Measurements from ENCODE around the gene KRT35.
"Not testable (repeated sequence)": the region's sequence is repeated elsewhere in the genome, so short reads cannot be mapped to it uniquely, and the experiment has no call there.

Gene KRT35

GRCh38 chr17:41437254-41437653 is 43.7 kb downstream of the KRT35 start:
- H3K4me3 ChIP-seq (ENCODE audit: low read depth, low read length) = no peak overlapping the region
- no peak for DNase-seq (ENCODE audit: low read depth)
- TF ChIP-seq, protein P1, sequence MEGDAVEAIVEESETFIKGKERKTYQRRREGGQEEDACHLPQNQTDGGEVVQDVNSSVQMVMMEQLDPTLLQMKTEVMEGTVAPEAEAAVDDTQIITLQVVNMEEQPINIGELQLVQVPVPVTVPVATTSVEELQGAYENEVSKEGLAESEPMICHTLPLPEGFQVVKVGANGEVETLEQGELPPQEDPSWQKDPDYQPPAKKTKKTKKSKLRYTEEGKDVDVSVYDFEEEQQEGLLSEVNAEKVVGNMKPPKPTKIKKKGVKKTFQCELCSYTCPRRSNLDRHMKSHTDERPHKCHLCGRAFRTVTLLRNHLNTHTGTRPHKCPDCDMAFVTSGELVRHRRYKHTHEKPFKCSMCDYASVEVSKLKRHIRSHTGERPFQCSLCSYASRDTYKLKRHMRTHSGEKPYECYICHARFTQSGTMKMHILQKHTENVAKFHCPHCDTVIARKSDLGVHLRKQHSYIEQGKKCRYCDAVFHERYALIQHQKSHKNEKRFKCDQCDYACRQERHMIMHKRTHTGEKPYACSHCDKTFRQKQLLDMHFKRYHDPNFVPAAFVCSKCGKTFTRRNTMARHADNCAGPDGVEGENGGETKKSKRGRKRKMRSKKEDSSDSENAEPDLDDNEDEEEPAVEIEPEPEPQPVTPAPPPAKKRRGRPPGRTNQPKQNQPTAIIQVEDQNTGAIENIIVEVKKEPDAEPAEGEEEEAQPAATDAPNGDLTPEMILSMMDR (IDR thresholded peaks at IDR 0.05; ENCODE audit: low read depth, low read length) = no peak
- TF ChIP-seq MYC (IDR thresholded peaks at IDR 0.05; ENCODE audit: low read depth, low read length) = no peak
- no peak for TF ChIP-seq MAX (IDR thresholded peaks at IDR 0.05; ENCODE audit: low read depth, low read length)
- TF ChIP-seq POLR2A (IDR thresholded peaks at IDR 0.05; ENCODE audit: extremely low read depth, insufficient read length) = no peak

DNA sequence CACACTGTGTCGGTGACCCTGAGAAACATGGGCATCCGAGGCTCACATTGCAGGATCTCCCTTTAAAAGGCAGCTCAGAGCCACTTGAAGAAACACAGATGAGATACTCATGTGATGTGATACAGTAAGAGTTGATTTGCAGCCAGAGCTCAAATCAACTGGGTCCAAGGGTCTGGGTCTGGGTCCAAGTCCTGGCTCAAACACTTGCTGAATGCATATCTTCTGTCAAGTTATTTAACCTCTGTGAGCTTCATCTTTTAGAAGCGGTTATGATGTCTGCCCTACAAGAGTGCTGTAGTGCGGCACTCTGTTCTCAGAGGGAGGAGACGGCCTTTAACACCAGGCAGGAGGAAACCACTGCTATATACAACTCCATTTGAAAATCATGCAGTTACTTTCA is 46.5 kb downstream of the KRT35 start:
- DNase-seq (ENCODE audit: low read depth) = no peak
- no peak overlapping the region for H3K4me3 ChIP-seq (ENCODE audit: low read depth, low read length)
- TF ChIP-seq MAX (IDR thresholded peaks at IDR 0.05; ENCODE audit: low read depth, low read length) (no peak), POLR2A (IDR thresholded peaks at IDR 0.05; ENCODE audit: extremely low read depth, insufficient read length) (no peak), MYC (IDR thresholded peaks at IDR 0.05; ENCODE audit: low read depth, low read length) (no peak)
- TF ChIP-seq, protein P1 (IDR thresholded peaks at IDR 0.05; ENCODE audit: low read depth, low read length) = no peak

- TF ChIP-seq, protein P1 (IDR thresholded peaks at IDR 0.05; ENCODE audit: low read depth, low read length) = no peak
- TF ChIP-seq POLR2A (IDR thresholded peaks at IDR 0.05; ENCODE audit: extremely low read depth, insufficient read length) (no peak), MYC (IDR thresholded peaks at IDR 0.05; ENCODE audit: low read depth, low read length) (no peak)
- H3K4me3 ChIP-seq (ENCODE audit: low read depth, low read length) = no peak overlapping the region
- DNase-seq (ENCODE audit: low read depth) = no peak
Observed at GRCh38 chr17:41434005-41434404, 46.9 kb downstream of the KRT35 start.

- no peak for TF ChIP-seq MAX (IDR thresholded peaks at IDR 0.05; ENCODE audit: low read depth, low read length)
- TF ChIP-seq, protein P1 (IDR thresholded peaks at IDR 0.05; ENCODE audit: low read depth, low read length) = no peak
- no peak for TF ChIP-seq MYC (IDR thresholded peaks at IDR 0.05; ENCODE audit: low read depth, low read length)
- TF ChIP-seq POLR2A (IDR thresholded peaks at IDR 0.05; ENCODE audit: extremely low read depth, insufficient read length) = no peak
- no peak for DNase-seq (ENCODE audit: low read depth)
- no peak overlapping the region for H3K4me3 ChIP-seq (ENCODE audit: low read depth, low read length)
Observed at GRCh38 chr17:41433586-41433985, 47.4 kb downstream of the KRT35 start.

GRCh38 chr17:41430376-41430775 is 50.6 kb downstream of the KRT35 start:
- DNase-seq (ENCODE audit: low read depth); H3K4me3 ChIP-seq (ENCODE audit: low read depth, low read length): not testable (repeated sequence)

DNA sequence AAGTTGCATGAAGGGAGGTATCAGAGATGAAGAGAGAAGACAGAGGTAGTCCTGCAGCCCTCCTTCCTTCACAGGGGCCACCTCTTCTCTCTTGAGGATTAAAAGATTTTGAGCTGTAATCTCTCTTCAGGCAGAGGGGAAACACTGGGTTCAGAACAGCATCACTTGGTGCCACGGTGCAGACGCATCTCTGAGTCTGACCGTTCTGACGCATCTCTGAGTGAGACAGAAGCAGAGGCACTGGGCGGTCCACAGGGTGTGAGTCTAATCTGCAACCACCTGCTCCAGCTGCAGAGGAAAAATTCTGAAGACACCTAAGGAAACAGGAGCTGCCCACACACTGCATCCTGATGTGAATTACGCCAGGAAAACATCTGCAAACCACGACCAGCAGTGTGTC is 51.3 kb downstream of the KRT35 start:
- no peak for DNase-seq (ENCODE audit: low read depth)
- H3K4me3 ChIP-seq (ENCODE audit: low read depth, low read length) = no peak overlapping the region
- TF ChIP-seq MYC (IDR thresholded peaks at IDR 0.05; ENCODE audit: low read depth, low read length) (no peak), POLR2A (IDR thresholded peaks at IDR 0.05; ENCODE audit: extremely low read depth, insufficient read length) (no peak), MAX (IDR thresholded peaks at IDR 0.05; ENCODE audit: low read depth, low read length) (no peak)
- TF ChIP-seq, protein P1 (IDR thresholded peaks at IDR 0.05; ENCODE audit: low read depth, low read length) = no peak

Data from NB4 (cell line).